ENCODE results near the gene TNNC1. TPM values are rescaled to one million over a fixed set of nuclear protein-coding genes. Genes with fewer than 3 reads are reported as not detected.

Gene TNNC1
- total and polyA plus RNA-seq, 4 donors, result 0.21 to 0.75 (median 0.35) TPM

- TF ChIP-seq REST (IDR thresholded peaks at IDR 0.05) (no peak), SP1 (IDR thresholded peaks at IDR 0.05) (no peak)
Measured at GRCh38 chr3:52477076-52477795, 23.4 kb upstream of the TNNC1 start (continued).

GRCh38 chr3:52473026-52473425 is 19.2 kb upstream of the TNNC1 start:
- peaks cover 10 to 37% (median 27%) of the 10 kb centered on the region in 4 donors for H3K36me3 ChIP-seq (ENCODE audit: control insufficient read depth in 4 of 4, insufficient read depth in 3 of 4, low read depth in 1 of 4, low read length in 3 of 4)
- no peaks in the 10 kb centered on the region for H3K27me3 ChIP-seq (ENCODE audit: control insufficient read depth in 4 of 4, insufficient read depth in 4 of 4, low read length in 3 of 4)
- no peaks in the 10 kb centered on the region for H3K9me3 ChIP-seq (ENCODE audit: control insufficient read depth in 4 of 4, low read length in 3 of 4)
- H3K27ac ChIP-seq (ENCODE audit: low read depth in 1 of 2, low read length in 2 of 2), result no peak overlapping the region
- 87% methylated on average over 5 of the region's 5 CpGs for WGBS
- H3K4me3 ChIP-seq (ENCODE audit: low read depth in 1 of 3, low read length in 3 of 3), result no peak overlapping the region
- H3K4me1 ChIP-seq (ENCODE audit: control insufficient read depth in 4 of 4, insufficient read depth in 4 of 4, low read length in 3 of 4), result peaks cover 0 to 29% (median 23%) of the 10 kb centered on the region in 4 donors
- no peak for DNase-seq (ENCODE audit: low spot score)
- H3K9ac ChIP-seq (ENCODE audit: low read depth in 1 of 2, low read length in 2 of 2), result no peak overlapping the region
- TF ChIP-seq RXRA (IDR thresholded peaks at IDR 0.05), result no peak
- TF ChIP-seq FOXA2 (IDR thresholded peaks at IDR 0.05), result no peak
- no peak for TF ChIP-seq SP1 (IDR thresholded peaks at IDR 0.05)
- TF ChIP-seq EGR1 (IDR thresholded peaks at IDR 0.05; ENCODE audit: low read depth in 2 of 2), result no peak

GRCh38 chr3:52472239-52473000 is 18.6 kb upstream of the TNNC1 start:
- Histone ChIP-seq H3K4me3 (ENCODE audit: low read depth in 1 of 3, low read length in 3 of 3) (no peak overlapping the region), H3K9me3 (ENCODE audit: control insufficient read depth in 4 of 4, low read length in 3 of 4) (no peaks in the 10 kb centered on the region), H3K9ac (ENCODE audit: low read depth in 1 of 2, low read length in 2 of 2) (no peak overlapping the region), H3K27ac (ENCODE audit: low read depth in 1 of 2, low read length in 2 of 2) (peak overlapping the region in 1 of 2 donors; percentile 65), H3K4me1 (ENCODE audit: control insufficient read depth in 4 of 4, insufficient read depth in 4 of 4, low read length in 3 of 4) (peaks cover 0 to 29% (median 23%) of the 10 kb centered on the region in 4 donors), H3K27me3 (ENCODE audit: control insufficient read depth in 4 of 4, insufficient read depth in 4 of 4, low read length in 3 of 4) (no peaks in the 10 kb centered on the region), H3K36me3 (ENCODE audit: control insufficient read depth in 4 of 4, insufficient read depth in 3 of 4, low read depth in 1 of 4, low read length in 3 of 4) (peaks cover 6 to 31% (median 21%) of the 10 kb centered on the region in 4 donors)
- TF ChIP-seq ATF3 (IDR thresholded peaks at IDR 0.05) (no peak), CTCF (IDR thresholded peaks at IDR 0.05; ENCODE audit: low read depth, low read length, missing input control) (no peak), FOXA1 (IDR thresholded peaks at IDR 0.05) (no peak), HNF4A (conservative IDR thresholded peaks at IDR 0.05) (no peak), ZBTB33 (IDR thresholded peaks at IDR 0.05) (no peak), RAD21 (IDR thresholded peaks at IDR 0.05) (no peak), RXRA (IDR thresholded peaks at IDR 0.05) (no peak), REST (IDR thresholded peaks at IDR 0.05) (no peak), SP1 (IDR thresholded peaks at IDR 0.05) (no peak), EGR1 (IDR thresholded peaks at IDR 0.05; ENCODE audit: low read depth in 2 of 2) (no peak), GABPA (IDR thresholded peaks at IDR 0.05 in 1 of 2, conservative IDR thresholded peaks at IDR 0.05 in 1 of 2) (no peak)
- DNase-seq (ENCODE audit: low spot score), result no peak
- WGBS, result 66% methylated on average over 14 of the region's 14 CpGs

Measured in liver (tissue), 9 donors.